ENCODE results near the gene NAT14.
A peak's percentile ranks its signal among the peaks of the same experiment; 100 is the strongest.

DNA sequence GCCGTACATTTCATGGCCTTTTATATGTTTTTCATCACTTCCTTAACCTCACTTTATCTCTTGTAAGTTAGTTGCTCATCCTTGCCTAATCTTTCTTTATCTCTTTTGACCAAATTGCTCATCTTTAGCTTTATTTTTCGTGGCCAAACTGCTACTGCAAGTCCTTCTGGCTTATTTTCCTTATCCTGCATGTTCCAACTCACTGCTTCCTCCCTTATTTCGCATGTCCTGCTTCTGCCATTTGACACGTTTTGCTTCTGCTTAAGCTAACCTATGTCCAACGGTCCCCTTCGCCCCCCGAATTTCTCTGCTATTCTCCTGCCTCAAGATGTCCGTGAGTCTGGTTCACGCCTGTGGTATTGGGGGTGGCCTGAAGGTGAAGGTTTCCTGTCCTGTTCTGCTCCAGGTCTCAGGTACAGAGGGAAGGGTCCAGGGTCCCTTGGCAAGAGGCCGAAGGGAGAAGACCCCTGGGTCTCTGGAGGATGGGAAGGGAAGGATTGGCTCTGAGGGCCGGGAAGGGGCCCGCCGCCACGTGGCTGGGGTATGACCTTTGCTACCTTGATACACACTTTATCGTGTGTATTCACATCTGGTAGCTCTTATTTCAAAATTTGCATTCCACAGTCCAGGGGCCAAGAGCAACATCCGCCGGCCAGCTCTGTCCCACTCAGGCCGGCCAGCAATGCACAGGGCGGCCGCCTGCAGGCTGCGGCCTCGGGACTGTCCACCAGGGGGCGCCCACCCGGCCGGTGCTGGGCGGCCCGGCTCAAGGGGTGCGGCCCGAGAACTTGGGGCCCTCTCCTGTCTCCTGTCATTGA, 17.5 kb upstream of the NAT14 start:
- TF ChIP-seq, protein P1, sequence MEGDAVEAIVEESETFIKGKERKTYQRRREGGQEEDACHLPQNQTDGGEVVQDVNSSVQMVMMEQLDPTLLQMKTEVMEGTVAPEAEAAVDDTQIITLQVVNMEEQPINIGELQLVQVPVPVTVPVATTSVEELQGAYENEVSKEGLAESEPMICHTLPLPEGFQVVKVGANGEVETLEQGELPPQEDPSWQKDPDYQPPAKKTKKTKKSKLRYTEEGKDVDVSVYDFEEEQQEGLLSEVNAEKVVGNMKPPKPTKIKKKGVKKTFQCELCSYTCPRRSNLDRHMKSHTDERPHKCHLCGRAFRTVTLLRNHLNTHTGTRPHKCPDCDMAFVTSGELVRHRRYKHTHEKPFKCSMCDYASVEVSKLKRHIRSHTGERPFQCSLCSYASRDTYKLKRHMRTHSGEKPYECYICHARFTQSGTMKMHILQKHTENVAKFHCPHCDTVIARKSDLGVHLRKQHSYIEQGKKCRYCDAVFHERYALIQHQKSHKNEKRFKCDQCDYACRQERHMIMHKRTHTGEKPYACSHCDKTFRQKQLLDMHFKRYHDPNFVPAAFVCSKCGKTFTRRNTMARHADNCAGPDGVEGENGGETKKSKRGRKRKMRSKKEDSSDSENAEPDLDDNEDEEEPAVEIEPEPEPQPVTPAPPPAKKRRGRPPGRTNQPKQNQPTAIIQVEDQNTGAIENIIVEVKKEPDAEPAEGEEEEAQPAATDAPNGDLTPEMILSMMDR (IDR thresholded peaks at IDR 0.05; ENCODE audit: low read length): peak; percentile 98
- TF ChIP-seq EZH2 (optimal IDR thresholded peaks at IDR 0.05; ENCODE audit: low read depth, low read length) (no peak), EZH2phosphoT487 (IDR thresholded peaks at IDR 0.05; ENCODE audit: low read length) (no peak)

Data from MM.1S (cell line).